Mesothelial cell of epicardium (in vitro differentiated cells): ENCODE data around the gene AGTPBP1. TPM values are rescaled to one million over a fixed set of nuclear protein-coding genes. Genes with fewer than 3 reads are reported as not detected.

Source experiments
- DNase-seq, 2 experiments: peaks; one replicate each; pipeline ENCODE4 v3.0.0; 2021; ENCODE audit warnings: low spot score in 2 of 2; ENCODE audit not compliant: unreplicated experiment in 2 of 2
- H3K27ac Mint-ChIP-seq: 2 replicates; pipeline ENCODE4 v1.8.0; 2021; ENCODE audit warnings: mixed read lengths
- H3K27me3 Mint-ChIP-seq: 2 replicates; pipeline ENCODE4 v1.8.0; 2021; ENCODE audit warnings: low read depth, mixed read lengths
- H3K36me3 Mint-ChIP-seq: 2 replicates; pipeline ENCODE4 v1.8.0; 2021; ENCODE audit warnings: mixed read lengths
- H3K4me1 Mint-ChIP-seq: 2 replicates; pipeline ENCODE4 v1.8.0; 2021; ENCODE audit warnings: mixed read lengths
- H3K4me3 Mint-ChIP-seq: 2 replicates; pipeline ENCODE4 v1.8.0; 2021; ENCODE audit warnings: mild to moderate bottlenecking, moderate library complexity, mixed read lengths
- H3K9me3 Mint-ChIP-seq: 2 replicates; pipeline ENCODE4 v1.8.0; 2021; ENCODE audit warnings: mixed read lengths
- CTCF ChIP-seq: fragments of 200-600 bp; sonication (generic); IDR thresholded peaks from one replicate; pipeline ENCODE4 v1.5.0; 2021; ENCODE audit warnings: antibody characterized with exemption; ENCODE audit not compliant: unreplicated experiment
- total RNA-seq: library from RNA; stranded (reverse); gene quantifications from 3 replicates; pipeline ENCODE4 v1.2.1, GENCODE V29; 2021

AGTPBP1 gene
- total RNA-seq, 1 donor from 2014 or later = 26.0 TPM

GRCh38 chr9:85715587-85715986 lies 26.2 kb downstream of the AGTPBP1 start:
- Mint-ChIP-seq H3K4me3 (no peak overlapping the region), H3K9me3 (peaks cover 16% of the 10 kb centered on the region), H3K27ac (no peak overlapping the region), H3K36me3 (peaks cover 2% of the 10 kb centered on the region), H3K27me3 (no peaks in the 10 kb centered on the region), H3K4me1 (peaks cover 5% of the 10 kb centered on the region)
- no peak for TF ChIP-seq CTCF
- DNase-seq = no peak

GRCh38 chr9:85713897-85714296 lies 27.9 kb downstream of the AGTPBP1 start:
- TF ChIP-seq CTCF = no peak
- Mint-ChIP-seq H3K4me3 (no peak overlapping the region), H3K27me3 (no peaks in the 10 kb centered on the region), H3K27ac (peak overlapping the region; percentile 35), H3K4me1 (peaks cover 5% of the 10 kb centered on the region), H3K9me3 (peaks cover 12% of the 10 kb centered on the region), H3K36me3 (peaks cover 13% of the 10 kb centered on the region)
- no peak for DNase-seq

GRCh38 chr9:85704744-85705143 lies 37.0 kb downstream of the AGTPBP1 start:
- H3K27ac Mint-ChIP-seq = no peak overlapping the region
- no peaks in the 10 kb centered on the region for H3K27me3 Mint-ChIP-seq
- DNase-seq = no peak
- peaks cover 33% of the 10 kb centered on the region for H3K36me3 Mint-ChIP-seq
- H3K9me3 Mint-ChIP-seq = peaks cover 24% of the 10 kb centered on the region
- no peaks in the 10 kb centered on the region for H3K4me1 Mint-ChIP-seq
- TF ChIP-seq CTCF = no peak
- no peak overlapping the region for H3K4me3 Mint-ChIP-seq

GRCh38 chr9:85703398-85703797 lies 38.4 kb downstream of the AGTPBP1 start:
- TF ChIP-seq CTCF = no peak
- Mint-ChIP-seq H3K4me1 (peaks cover under 1% of the 10 kb centered on the region), H3K27me3 (no peaks in the 10 kb centered on the region), H3K36me3 (peaks cover 23% of the 10 kb centered on the region), H3K4me3 (no peak overlapping the region), H3K9me3 (peaks cover 14% of the 10 kb centered on the region), H3K27ac (no peak overlapping the region)
- DNase-seq = no peak

- Mint-ChIP-seq H3K4me1 (peaks cover 2% of the 10 kb centered on the region), H3K27me3 (no peaks in the 10 kb centered on the region), H3K36me3 (peaks cover 23% of the 10 kb centered on the region), H3K27ac (no peak overlapping the region), H3K4me3 (no peak overlapping the region), H3K9me3 (peaks cover 11% of the 10 kb centered on the region)
- DNase-seq = no peak
- no peak for TF ChIP-seq CTCF
These were observed 38.9 kb downstream of the AGTPBP1 start for GRCh38 chr9:85702726-85703289.

GRCh38 chr9:85702191-85702590 lies 39.6 kb downstream of the AGTPBP1 start:
- no peak for TF ChIP-seq CTCF
- DNase-seq = no peak
- H3K27me3 Mint-ChIP-seq = no peaks in the 10 kb centered on the region
- peaks cover 21% of the 10 kb centered on the region for H3K36me3 Mint-ChIP-seq
- peaks cover 2% of the 10 kb centered on the region for H3K4me1 Mint-ChIP-seq
- no peak overlapping the region for H3K27ac Mint-ChIP-seq
- H3K9me3 Mint-ChIP-seq = peaks cover 11% of the 10 kb centered on the region
- no peak overlapping the region for H3K4me3 Mint-ChIP-seq
